Measurements from ENCODE around the gene NACC1.

Gene NACC1

DNA sequence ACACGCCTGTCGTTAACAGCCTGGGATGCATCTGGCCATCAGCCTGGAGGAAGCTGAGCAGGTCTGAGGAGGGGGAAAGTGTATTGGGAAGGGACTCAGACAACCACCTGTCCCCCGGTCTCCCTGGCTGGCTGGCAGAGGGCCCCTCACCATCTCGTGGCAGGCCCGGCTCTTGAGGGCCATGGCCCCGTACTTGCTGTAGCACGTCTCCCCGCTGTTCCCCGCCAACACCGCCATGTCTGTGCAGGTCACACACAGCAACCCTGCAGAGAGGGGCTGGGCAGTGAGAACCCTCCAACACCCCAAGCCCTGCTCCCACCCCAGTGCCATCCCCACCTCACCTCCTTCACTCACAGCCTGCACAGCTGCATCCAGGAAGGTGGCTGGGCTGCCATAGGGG lies 5.5 kb upstream of the NACC1 start:
- no peak overlapping the region for H3K27ac ChIP-seq (ENCODE audit: low read length)
- TF ChIP-seq EZH2phosphoT487 (IDR thresholded peaks at IDR 0.05; ENCODE audit: low read length) = no peak
- TF ChIP-seq EZH2 (optimal IDR thresholded peaks at IDR 0.05; ENCODE audit: low read depth, low read length) = no peak
- TF ChIP-seq, protein P1, sequence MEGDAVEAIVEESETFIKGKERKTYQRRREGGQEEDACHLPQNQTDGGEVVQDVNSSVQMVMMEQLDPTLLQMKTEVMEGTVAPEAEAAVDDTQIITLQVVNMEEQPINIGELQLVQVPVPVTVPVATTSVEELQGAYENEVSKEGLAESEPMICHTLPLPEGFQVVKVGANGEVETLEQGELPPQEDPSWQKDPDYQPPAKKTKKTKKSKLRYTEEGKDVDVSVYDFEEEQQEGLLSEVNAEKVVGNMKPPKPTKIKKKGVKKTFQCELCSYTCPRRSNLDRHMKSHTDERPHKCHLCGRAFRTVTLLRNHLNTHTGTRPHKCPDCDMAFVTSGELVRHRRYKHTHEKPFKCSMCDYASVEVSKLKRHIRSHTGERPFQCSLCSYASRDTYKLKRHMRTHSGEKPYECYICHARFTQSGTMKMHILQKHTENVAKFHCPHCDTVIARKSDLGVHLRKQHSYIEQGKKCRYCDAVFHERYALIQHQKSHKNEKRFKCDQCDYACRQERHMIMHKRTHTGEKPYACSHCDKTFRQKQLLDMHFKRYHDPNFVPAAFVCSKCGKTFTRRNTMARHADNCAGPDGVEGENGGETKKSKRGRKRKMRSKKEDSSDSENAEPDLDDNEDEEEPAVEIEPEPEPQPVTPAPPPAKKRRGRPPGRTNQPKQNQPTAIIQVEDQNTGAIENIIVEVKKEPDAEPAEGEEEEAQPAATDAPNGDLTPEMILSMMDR (IDR thresholded peaks at IDR 0.05; ENCODE audit: low read length) = no peak
- H3K27me3 ChIP-seq (replicated peaks; ENCODE audit: insufficient read depth, low read length) = no peaks in the 10 kb centered on the region
- H3K79me2 ChIP-seq (ENCODE audit: low read length) = peaks cover 19% of the 10 kb centered on the region
- H3K9ac ChIP-seq (ENCODE audit: low read length) = no peak overlapping the region
- peaks cover 12% of the 10 kb centered on the region for H3F3A ChIP-seq (ENCODE audit: insufficient read depth, low read length)
- no peak for DNase-seq
- H2AFZ ChIP-seq (ENCODE audit: low read length) = no peak overlapping the region
- no peaks in the 10 kb centered on the region for H3K9me2 ChIP-seq (replicated peaks; ENCODE audit: insufficient read depth, low read length)
- H3K4me1 ChIP-seq (ENCODE audit: low read length) = peaks cover 12% of the 10 kb centered on the region; the same call in 1 of the 2 replicates
- H4K20me1 ChIP-seq (ENCODE audit: insufficient read depth, low read length) = no peaks in the 10 kb centered on the region
- H3K9me3 ChIP-seq (replicated peaks; ENCODE audit: insufficient read depth, low read length) = no peaks in the 10 kb centered on the region
- H3K36me3 ChIP-seq (replicated peaks; ENCODE audit: insufficient read depth, low read length) = no peaks in the 10 kb centered on the region; the same call in 1 of the 2 replicates
- no peak overlapping the region for H3K4me2 ChIP-seq (ENCODE audit: low read depth, low read length)
- no peak overlapping the region for H3K4me3 ChIP-seq (ENCODE audit: low read length)

DNA sequence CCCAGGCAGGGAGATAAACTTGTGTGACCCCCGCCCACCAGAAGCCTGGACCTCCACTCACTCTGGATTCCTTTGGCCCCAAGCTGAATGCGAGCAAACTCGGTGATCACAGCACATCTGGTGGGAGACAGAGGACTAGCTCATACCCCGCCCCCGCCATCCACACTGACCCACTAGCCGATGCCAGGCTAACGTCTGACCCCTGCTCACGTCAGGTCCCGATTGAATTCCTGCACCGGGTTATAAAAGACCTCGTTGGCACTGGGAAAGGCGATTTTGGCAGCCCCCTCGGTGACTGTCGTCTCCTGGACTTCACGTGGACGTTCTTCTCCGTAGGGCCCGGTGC lies 2.2 kb upstream of the NACC1 start:
- H3K36me3 ChIP-seq (replicated peaks; ENCODE audit: insufficient read depth, low read length) = no peaks in the 10 kb centered on the region; the same call in 1 of the 2 replicates
- peaks cover 18% of the 10 kb centered on the region for H3K4me1 ChIP-seq (ENCODE audit: low read length)
- H3K27ac ChIP-seq (ENCODE audit: low read length) = peak overlapping the region; percentile 67; the same call in 1 of the 2 replicates
- peaks cover 45% of the 10 kb centered on the region for H3K79me2 ChIP-seq (ENCODE audit: low read length)
- TF ChIP-seq, protein P1 (IDR thresholded peaks at IDR 0.05; ENCODE audit: low read length) = no peak
- TF ChIP-seq EZH2 (optimal IDR thresholded peaks at IDR 0.05; ENCODE audit: low read depth, low read length) = no peak
- TF ChIP-seq EZH2phosphoT487 (IDR thresholded peaks at IDR 0.05; ENCODE audit: low read length) = no peak
- no peaks in the 10 kb centered on the region for H3K27me3 ChIP-seq (replicated peaks; ENCODE audit: insufficient read depth, low read length)
- H2AFZ ChIP-seq (ENCODE audit: low read length) = peak overlapping the region; percentile 55
- peaks cover 17% of the 10 kb centered on the region; the same call in 1 of the 2 replicates for H4K20me1 ChIP-seq (ENCODE audit: insufficient read depth, low read length)
- no peaks in the 10 kb centered on the region for H3K9me2 ChIP-seq (replicated peaks; ENCODE audit: insufficient read depth, low read length)
- no peak for DNase-seq
- H3K4me3 ChIP-seq (ENCODE audit: low read length) = peak overlapping the region; percentile 95
- H3K9ac ChIP-seq (ENCODE audit: low read length) = peak overlapping the region; percentile 84
- peaks cover 12% of the 10 kb centered on the region for H3F3A ChIP-seq (ENCODE audit: insufficient read depth, low read length)
- no peaks in the 10 kb centered on the region for H3K9me3 ChIP-seq (replicated peaks; ENCODE audit: insufficient read depth, low read length)
- peak overlapping the region; percentile 89 for H3K4me2 ChIP-seq (ENCODE audit: low read depth, low read length)

DNA sequence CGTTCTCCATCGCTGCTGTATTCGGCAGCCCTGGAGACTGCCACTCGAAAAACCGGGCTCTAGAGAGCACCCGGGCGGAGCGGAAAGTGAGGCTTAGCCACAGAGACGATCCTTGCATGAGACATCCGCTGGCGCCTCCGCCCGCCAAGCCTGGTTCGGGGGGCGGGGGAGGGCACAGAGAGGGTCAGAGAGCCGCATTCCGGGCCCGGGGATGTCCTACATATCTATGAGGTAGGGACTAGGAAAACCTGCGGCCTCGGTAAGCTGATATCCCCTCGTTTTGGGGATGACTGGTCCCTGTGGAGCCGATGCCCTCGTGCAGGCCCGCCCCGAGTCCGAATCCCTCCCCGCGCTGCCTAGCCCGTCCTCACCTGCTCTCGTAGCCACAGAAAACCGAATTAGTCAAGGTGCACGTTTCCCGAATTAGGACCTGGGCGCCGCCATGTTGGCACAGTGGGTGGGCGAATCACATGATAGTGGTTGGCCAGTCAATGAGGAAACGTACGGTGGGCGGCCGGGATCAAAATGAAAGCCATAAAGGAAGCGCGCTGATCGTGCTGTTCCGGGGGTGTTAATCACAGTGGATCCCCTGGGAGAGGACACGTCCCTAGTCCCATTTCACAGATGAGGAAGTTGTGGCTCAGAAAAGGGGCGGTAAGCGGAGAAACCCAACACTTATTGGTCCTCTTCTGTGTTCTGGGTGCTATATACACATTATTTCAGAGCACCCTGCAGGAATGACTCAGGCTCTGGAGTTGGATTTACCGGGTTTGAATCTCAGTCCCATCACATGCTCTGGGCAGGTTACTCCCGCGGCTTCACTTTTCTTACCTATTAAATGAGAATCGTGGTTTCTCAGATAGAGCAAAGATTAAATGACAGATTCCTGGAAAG lies 1.5 kb upstream of the NACC1 start, which contains the start of gene TRMT1:
TRMT1 (minus strand) TSS at position 459 of the 894 bp plus-strand sequence; CDS start at position 118, 341 bp downstream.
- peak within 1 kb of the TSS; percentile 74 for H2AFZ ChIP-seq (ENCODE audit: low read length)
- no peaks in the 10 kb centered on the region for H3K9me2 ChIP-seq (replicated peaks; ENCODE audit: insufficient read depth, low read length)
- DNase-seq = peak; percentile 91
- H3K4me2 ChIP-seq (ENCODE audit: low read depth, low read length) = peak within 1 kb of the TSS; percentile 89
- TF ChIP-seq, protein P1 (IDR thresholded peaks at IDR 0.05; ENCODE audit: low read length) = no peak
- TF ChIP-seq EZH2phosphoT487 (IDR thresholded peaks at IDR 0.05; ENCODE audit: low read length) = no peak
- no peak for TF ChIP-seq EZH2 (optimal IDR thresholded peaks at IDR 0.05; ENCODE audit: low read depth, low read length)
- H3K9me3 ChIP-seq (replicated peaks; ENCODE audit: insufficient read depth, low read length) = no peaks in the 10 kb centered on the region
- peak within 1 kb of the TSS; percentile 95 for H3K4me3 ChIP-seq (ENCODE audit: low read length)
- peaks cover 18% of the 10 kb centered on the region for H3K4me1 ChIP-seq (ENCODE audit: low read length)
- peak within 1 kb of the TSS; percentile 84 for H3K9ac ChIP-seq (ENCODE audit: low read length)
- no peaks in the 10 kb centered on the region; the same call in 1 of the 2 replicates for H3K36me3 ChIP-seq (replicated peaks; ENCODE audit: insufficient read depth, low read length)
- H3K27ac ChIP-seq (ENCODE audit: low read length) = peak within 1 kb of the TSS; percentile 67
- H4K20me1 ChIP-seq (ENCODE audit: insufficient read depth, low read length) = peaks cover 17% of the 10 kb centered on the region; the same call in 1 of the 2 replicates
- peaks cover 51% of the 10 kb centered on the region for H3K79me2 ChIP-seq (ENCODE audit: low read length)
- H3F3A ChIP-seq (ENCODE audit: insufficient read depth, low read length) = peaks cover 12% of the 10 kb centered on the region
- H3K27me3 ChIP-seq (replicated peaks; ENCODE audit: insufficient read depth, low read length) = no peaks in the 10 kb centered on the region

Data from MM.1S (cell line).